T-helper 9 cell (primary cell): ENCODE data around the gene EHMT1.
"Not testable (repeated sequence)": the region's sequence is repeated elsewhere in the genome, so short reads cannot be mapped to it uniquely, and the experiment has no call there.

Experiments
- DNase-seq: peaks from one replicate; pipeline ENCODE4 v3.0.0-alpha.2; 2020

The EHMT1 gene

DNA sequence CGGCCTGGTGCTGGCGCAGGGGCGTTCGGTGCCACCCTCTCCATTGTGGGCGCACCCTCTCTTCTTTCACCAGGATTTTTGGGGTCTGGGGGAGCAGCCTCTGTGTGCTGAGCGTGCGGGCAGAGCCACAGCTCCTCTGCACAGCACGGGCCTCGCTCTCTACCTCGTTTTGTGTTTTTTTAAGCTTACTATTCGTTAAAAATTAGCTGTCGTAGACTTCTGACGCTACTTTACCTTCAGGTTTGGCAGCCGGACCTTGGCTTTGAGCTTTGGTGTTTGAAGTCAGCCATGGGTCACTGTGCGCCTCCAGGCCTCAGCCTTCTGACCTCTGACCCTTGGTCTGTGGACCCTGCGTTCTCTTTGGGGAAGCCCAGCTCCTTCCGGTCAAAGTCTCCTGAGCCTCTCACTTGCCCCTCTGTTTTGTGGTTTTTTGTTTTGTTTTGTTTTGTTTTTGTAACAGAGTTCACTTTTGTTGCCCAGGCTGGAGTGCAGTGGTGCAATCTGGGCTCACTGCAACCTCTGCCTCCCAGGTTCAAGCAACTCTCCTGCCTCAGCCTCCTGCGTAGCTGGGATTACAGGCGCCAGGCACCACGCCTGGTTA lies 170.6 kb downstream of the EHMT1 start:
- DNase-seq, result no peak

DNA sequence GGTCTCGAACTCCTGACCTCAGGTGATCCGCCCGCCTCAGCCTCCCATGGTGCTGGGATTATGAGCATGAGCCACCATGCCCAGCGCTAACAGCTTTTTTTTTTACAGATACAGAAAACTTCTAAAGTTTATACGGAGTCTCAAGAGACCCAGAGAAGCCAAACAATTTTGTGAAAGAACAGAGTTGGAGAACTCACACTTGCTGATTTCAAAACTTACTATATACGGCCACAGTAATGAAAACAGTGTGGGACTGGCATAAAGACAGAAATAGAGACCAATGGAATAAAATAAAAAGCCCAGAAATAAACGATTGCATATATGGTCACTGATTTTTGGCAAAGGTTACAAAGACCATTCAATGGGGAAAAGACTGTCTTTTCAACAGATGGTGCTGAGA lies 173.1 kb downstream of the EHMT1 start:
- no peak for DNase-seq

DNA sequence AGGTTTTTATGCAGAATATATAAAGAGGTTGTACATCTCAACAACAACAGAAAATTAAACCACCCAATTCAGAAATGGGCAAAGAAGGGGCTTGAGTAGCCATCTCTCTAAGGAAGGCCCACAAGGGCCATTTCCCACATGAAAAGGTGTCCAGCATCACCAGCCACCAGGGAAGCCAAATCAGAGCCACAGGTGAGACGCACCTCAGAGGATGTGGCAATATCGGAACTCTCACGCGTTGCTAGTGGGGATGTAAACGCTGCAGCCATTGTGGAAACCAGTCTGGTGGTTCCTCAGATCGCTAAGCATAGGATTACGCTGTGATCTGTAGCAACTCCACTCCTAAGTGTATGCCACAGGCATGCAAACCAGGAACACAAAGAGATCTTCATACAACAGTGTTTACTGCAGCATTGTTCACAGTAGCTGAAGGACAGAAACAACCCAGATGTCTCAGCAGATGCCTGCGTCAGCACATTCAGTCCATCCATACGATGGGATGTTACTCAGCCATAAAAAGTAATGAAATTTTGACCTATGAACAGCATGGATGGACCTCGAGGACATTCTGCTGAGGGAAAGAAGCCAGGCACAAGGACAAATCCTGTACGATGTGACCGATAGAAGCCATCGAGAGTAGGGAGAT lies 174.5 kb downstream of the EHMT1 start:
- DNase-seq, result no peak

DNA sequence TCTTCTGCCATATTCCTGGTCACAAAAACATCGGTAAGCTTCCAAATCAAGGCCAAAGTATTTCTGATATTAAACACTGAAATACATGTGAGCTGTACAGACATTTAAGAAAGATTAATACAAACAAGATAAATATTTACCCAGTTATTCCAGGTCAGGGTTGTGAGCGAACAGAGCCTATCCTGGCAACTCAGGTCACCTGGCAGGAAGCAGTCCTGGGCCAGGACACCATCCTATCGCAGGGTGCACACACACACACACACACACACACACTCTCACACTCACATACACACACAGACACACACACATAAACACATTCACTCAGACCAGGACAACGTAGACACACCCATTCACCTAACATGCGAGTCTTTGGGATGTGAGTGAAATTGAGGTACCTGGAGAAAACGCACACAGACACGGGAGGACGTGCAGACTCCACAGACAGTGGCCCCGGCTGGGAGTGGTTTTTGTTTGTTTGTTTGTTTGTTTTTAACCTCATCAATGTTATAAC lies 176.4 kb downstream of the EHMT1 start:
- no peak for DNase-seq

GRCh38 chr9:137797206-137798120 lies 178.7 kb downstream of the EHMT1 start:
- no peak for DNase-seq

DNA sequence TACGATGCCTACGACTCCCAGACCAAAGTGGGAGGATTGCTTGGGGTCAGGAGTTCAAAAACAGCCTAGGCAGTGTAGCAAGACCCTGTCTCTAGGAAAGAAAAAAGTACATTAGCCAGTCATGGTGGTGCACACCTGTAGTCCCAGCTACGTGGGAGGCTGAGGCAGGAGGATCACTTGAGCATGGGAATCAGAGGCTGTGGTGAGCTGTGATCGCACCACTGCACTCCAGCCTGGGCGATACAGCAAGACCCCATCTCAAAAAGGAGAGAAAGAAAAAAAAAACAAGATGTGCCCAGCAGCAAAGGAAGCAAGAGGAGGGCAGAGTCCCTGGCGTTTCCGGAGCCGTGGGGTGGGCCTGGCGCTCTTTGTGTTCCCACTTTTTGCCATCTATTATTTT lies 179.3 kb downstream of the EHMT1 start:
- no peak for DNase-seq

- no peak for DNase-seq
These were observed 180.3 kb downstream of the EHMT1 start for GRCh38 chr9:137798901-137799629.

- DNase-seq, result no peak
These were observed 180.8 kb downstream of the EHMT1 start for GRCh38 chr9:137799630-137799983.

GRCh38 chr9:137800196-137801022 lies 181.6 kb downstream of the EHMT1 start:
- no peak for DNase-seq

DNA sequence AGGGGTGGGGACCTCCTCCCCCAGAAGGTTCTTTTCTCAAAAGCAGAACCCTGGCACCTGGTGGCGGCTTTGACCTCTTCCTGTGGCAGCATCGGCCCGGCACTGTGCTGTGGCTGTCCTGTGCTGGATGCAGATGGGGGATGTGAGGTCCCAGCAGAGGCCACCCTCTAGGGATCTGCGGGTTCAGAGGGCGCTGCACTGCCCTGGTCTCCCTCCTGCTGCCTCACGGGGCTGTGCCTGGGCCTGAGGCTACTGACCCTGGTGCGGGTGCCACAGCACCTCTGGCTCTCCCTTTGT lies 182.2 kb downstream of the EHMT1 start:
- DNase-seq, result no peak

GRCh38 chr9:137802021-137802420 lies 183.2 kb downstream of the EHMT1 start:
- DNase-seq, result no peak

- DNase-seq, result no peak
These were observed 183.9 kb downstream of the EHMT1 start for GRCh38 chr9:137802521-137803243.

- no peak for DNase-seq
These were observed 186.3 kb downstream of the EHMT1 start for GRCh38 chr9:137804908-137805630.

- DNase-seq, result no peak
These were observed 189.2 kb downstream of the EHMT1 start for GRCh38 chr9:137807721-137808703.

- DNase-seq, result no peak
These were observed 190.3 kb downstream of the EHMT1 start for GRCh38 chr9:137809040-137809576.

- DNase-seq, result not testable (repeated sequence)
These were observed 191.1 kb downstream of the EHMT1 start for GRCh38 chr9:137809726-137810450.

- no peak for DNase-seq
These were observed 192.6 kb downstream of the EHMT1 start for GRCh38 chr9:137811283-137811870.
